HuH-7 (cell line): ENCODE measurements around the gene AGBL1.
"Not testable (repeated sequence)": the region's sequence is repeated elsewhere in the genome, so short reads cannot be mapped to it uniquely, and the experiment has no call there.

Experiments
- DNase-seq: peaks from one replicate; pipeline ENCODE4 v3.0.0; 2011; ENCODE audit warnings: low spot score

Gene AGBL1

GRCh38 chr15:86522721-86523120 is 443.1 kb downstream of the AGBL1 start:
- DNase-seq: no peak

DNA sequence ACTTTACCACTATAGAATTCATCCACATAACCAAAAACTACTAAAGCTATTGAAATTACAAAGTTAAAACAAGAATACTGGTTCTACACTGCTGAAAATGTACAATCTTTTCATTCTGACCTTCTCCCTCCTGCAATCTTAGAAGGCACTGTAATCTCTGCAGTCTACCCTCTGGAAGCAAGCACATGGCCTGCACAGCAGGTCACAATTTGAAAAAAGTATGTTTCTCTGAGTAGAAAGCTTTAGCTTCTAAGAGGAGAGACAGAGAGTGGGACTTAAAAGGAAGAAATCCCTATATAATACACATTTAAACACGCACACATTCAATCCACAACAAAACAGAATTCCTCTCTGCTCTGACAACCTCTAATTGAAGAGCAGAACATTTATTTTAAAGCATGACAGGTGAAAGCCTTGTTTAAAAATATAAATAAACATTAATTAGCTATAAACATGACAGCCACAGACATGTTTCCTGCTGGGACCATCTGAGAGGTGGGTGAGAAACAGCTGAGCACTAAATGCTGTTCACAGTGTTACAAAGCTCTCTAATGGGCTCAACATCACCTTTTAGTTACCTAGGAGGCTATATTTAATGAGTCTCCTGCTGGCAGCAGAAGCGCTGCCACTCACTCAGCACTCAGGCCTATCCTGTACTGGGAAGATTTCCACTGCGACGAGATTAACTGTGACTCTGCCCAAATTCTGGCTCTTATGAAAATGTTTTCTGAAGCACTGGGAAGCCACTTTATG is 447.4 kb downstream of the AGBL1 start:
- no peak for DNase-seq

- DNase-seq: not testable (repeated sequence)
These were observed 448.4 kb downstream of the AGBL1 start for GRCh38 chr15:86528094-86528493.

GRCh38 chr15:86538141-86538540 is 458.5 kb downstream of the AGBL1 start:
- DNase-seq: no peak

DNA sequence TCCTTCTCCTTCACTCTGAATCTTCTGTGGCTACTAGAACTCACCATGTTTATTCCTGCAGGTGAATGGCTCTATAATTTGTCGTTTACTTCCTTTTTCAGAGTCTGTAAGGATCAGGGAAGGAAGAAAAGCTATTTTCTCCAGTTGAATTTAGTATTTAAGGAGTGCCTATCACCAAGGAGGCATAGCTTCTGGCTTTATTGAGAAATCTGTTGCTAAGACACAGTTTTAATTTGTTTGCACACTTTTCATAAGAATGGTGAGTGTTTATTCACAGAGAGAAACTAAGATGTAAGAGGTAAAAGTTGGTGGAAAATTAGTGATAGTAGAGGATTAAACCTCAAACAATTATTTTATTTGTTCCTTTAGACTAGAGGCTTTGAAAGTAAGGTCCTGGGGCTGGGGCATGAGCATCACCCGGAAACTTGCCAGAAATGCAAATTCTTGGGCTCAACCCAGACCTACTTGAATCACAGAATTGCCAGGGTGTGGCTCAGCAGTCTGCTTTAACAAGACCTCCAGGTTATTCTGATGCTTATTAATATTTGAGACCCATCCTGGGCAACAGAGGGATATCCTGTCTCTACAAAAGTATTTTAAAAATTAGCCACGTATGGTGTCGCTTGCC is 461.3 kb downstream of the AGBL1 start:
- DNase-seq: no peak

DNA sequence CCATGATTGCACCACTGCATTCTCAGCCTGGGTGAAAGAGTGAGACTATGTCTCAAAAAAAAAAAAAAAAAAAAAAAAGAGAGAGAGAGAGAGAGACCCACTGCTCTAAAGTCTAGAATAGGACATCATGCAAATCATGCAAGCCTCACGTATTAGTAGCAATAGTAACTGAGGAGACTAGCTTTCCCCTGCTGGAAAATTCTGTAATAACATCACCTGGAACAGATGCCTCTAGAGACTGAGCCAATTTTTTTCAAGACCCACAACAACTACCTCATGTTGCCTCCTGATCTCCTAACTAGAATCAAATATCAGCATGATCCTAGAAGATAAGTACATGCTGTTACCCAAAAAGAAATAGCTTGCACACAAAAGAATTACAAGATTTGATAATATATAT is 461.9 kb downstream of the AGBL1 start:
- no peak for DNase-seq

DNA sequence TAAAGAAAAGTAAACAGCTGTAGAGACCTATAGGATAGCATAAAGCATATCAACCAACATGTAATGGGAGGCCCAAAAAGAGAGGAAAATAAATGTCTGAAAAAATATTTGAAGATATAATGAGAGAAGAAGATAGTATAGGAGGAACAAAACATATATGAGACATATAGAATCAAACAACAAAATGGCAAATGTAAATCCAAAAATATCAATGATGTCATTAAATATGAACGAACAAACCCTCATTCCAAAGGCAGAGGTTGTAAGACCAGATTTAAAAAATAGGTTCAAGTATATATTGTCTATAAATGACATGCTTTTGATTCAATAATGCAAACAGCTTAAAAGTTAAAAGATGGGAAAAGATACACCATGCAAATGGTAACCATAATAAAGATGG is 470.4 kb downstream of the AGBL1 start:
- DNase-seq: no peak

GRCh38 chr15:86553108-86553507 is 473.4 kb downstream of the AGBL1 start:
- DNase-seq: no peak

DNA sequence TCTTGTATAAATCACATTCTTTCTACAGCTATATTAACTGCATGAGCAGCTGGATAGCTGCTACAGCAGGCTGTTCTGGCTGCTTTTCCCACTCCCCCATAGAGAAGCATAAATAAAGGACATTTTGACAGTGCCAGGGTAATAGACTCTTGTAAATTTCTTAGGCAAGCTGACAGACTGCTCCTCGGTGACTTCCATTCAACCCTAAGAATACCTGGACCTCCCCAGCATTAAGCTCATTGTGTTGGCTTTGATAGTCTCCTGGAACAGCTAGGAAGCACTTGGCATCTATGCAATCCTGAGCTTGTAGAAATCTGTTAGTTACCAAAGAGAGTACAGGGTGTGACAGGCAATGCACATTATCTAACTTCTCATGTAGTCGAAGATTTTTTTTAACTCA is 475.4 kb downstream of the AGBL1 start:
- DNase-seq: no peak

- DNase-seq: no peak
These were observed 476.3 kb downstream of the AGBL1 start for GRCh38 chr15:86555939-86556338.

- DNase-seq: no peak
These were observed 476.8 kb downstream of the AGBL1 start for GRCh38 chr15:86556396-86557017.

GRCh38 chr15:86557018-86557550 is 477.4 kb downstream of the AGBL1 start:
- no peak for DNase-seq

DNA sequence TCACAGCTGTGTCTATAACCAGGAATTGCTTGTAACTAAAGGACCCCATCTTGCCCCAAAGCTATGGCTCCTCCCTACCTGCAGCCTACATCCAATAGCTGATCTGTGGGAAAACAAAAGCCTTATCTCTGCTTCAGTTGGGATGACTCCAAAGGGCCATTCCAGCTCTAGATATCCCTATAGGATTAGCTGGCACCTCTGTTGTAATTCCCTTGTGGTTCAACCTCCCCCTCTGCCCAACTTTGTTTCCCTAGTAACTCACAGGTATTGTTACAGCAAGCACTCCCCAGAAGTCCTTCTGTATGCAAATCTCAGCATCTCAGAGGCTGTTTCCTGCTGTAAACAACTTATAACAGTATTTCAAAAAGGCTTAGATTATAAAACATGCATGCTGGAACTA is 478.6 kb downstream of the AGBL1 start:
- DNase-seq: no peak

DNA sequence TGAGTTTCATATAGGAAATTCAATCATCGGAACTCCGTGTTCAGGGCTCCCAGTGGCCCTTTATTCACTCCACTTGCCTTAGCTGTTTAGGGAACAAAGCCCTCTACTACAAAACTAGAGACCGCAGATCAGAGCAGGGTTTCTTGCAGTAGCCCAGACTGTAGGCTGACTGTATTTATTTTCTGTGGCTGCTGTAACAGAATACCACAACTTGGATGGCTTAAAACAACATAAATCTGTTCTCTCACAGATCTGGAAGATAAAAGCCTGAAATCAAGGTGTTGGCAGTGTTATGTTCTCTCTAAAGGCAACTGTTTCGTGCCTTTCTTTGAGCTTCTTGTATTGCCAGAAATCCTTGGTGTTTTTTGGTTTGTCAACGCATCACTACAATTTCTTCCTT is 479.0 kb downstream of the AGBL1 start:
- DNase-seq: no peak

- DNase-seq: no peak
These were observed 488.7 kb downstream of the AGBL1 start for GRCh38 chr15:86568378-86568777.

- DNase-seq: no peak
These were observed 491.1 kb downstream of the AGBL1 start for GRCh38 chr15:86570738-86571137.

- no peak for DNase-seq
These were observed 492.2 kb downstream of the AGBL1 start for GRCh38 chr15:86571873-86572272.

GRCh38 chr15:86572368-86572841 is 492.7 kb downstream of the AGBL1 start:
- DNase-seq: no peak

GRCh38 chr15:86573476-86573875 is 493.8 kb downstream of the AGBL1 start:
- no peak for DNase-seq

- DNase-seq: no peak
These were observed 508.7 kb downstream of the AGBL1 start for GRCh38 chr15:86588413-86588812.

GRCh38 chr15:86590461-86590860 is 510.8 kb downstream of the AGBL1 start:
- no peak for DNase-seq

- DNase-seq: no peak
These were observed 511.5 kb downstream of the AGBL1 start for GRCh38 chr15:86591158-86591557.
